Activated CD4-positive, alpha-beta T cell treated with anti-CD3 and anti-CD28 coated beads, Interleukin-2, amount 10 ng/mL, durations not matched to agents 24 days and 14 days (primary cell): ENCODE results near the gene NAT8L. TPM values are rescaled to one million over a fixed set of nuclear protein-coding genes. Genes with fewer than 3 reads are reported as not detected.
A peak's percentile ranks its signal among the peaks of the same experiment; 100 is the strongest.

ENCODE experiments used
- DNase-seq: peaks from one replicate; pipeline ENCODE4 v3.0.0; 2022
- H3K27ac Mint-ChIP-seq: one replicate; pipeline ENCODE4 v1.8.0; 2022; ENCODE audit warnings: mild to moderate bottlenecking, mixed read lengths
- H3K27me3 Mint-ChIP-seq: one replicate; pipeline ENCODE4 v1.8.0; 2022; ENCODE audit warnings: mixed read lengths
- H3K36me3 Mint-ChIP-seq: one replicate; pipeline ENCODE4 v1.8.0; 2022; ENCODE audit warnings: low read depth, mild to moderate bottlenecking, mixed read lengths
- H3K4me1 Mint-ChIP-seq: one replicate; pipeline ENCODE4 v1.8.0; 2021; ENCODE audit warnings: mixed read lengths
- H3K4me3 Mint-ChIP-seq: one replicate; pipeline ENCODE4 v1.8.0; 2022; ENCODE audit warnings: mild to moderate bottlenecking, moderate library complexity, mixed read lengths
- H3K9me3 Mint-ChIP-seq: one replicate; pipeline ENCODE4 v1.8.0; 2021; ENCODE audit warnings: mixed read lengths
- intact Hi-C: fragments of 100-400 bp; cut with micrococcal nuclease; formaldehyde crosslinking; loops from one replicate; pipeline ENCODE4 v1.15.1; 2023
- total RNA-seq: library from RNA; stranded (reverse); gene quantifications from 2 replicates; pipeline ENCODE4 v1.2.3, GENCODE V29; 2022

The NAT8L gene
- total RNA-seq, 1 donor from 2014 or later: 7.3 TPM

DNA sequence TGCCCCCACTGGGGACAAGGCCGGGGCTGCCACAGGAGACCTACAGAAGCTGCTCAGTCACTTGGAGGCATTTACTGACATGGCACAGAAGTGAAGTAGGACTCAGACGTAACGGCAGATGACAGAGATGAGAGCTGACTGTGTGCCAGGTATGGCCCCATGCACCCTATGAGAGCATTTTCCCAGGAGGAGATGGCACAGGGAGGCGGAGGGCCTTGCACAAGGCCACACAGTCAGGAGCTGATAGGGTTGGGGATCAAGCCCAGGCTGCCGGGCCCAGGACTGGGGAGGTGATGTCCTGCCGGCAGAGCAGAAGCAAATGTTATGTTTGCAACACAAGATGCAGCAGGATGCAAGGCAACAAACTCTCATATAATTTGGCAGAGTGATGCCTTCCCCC lies 34.1 kb downstream of the NAT8L start:
- Mint-ChIP-seq H3K27ac (no peak overlapping the region), H3K36me3 (peaks cover 2% of the 10 kb centered on the region), H3K4me1 (no peaks in the 10 kb centered on the region), H3K9me3 (peaks cover 14% of the 10 kb centered on the region), H3K4me3 (no peak overlapping the region), H3K27me3 (peaks cover 10% of the 10 kb centered on the region)
- DNase-seq: peak; percentile 46
- intact Hi-C loops: no loop called here

DNA sequence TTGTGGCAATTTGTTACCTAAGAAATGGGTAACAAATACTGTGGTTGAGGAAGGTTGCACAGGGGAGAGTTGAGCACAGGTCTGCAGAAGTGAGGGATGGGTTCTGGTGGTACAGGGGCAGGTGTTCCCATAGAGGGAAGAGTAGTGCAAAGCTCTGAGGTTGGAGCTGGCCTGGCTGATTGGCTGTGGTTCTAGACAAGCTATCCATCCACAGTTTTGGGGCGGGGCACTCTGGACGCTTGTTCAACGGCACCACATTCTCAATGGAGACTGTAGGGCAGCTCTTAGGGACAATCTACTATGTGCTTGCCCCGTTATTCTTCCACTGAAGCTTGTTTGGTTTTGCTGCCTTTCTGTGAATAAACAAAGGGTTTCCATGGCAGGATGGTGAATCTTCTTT lies 35.4 kb downstream of the NAT8L start:
- Mint-ChIP-seq H3K4me1 (no peaks in the 10 kb centered on the region), H3K27ac (no peak overlapping the region), H3K27me3 (peaks cover 10% of the 10 kb centered on the region), H3K9me3 (peaks cover 14% of the 10 kb centered on the region), H3K36me3 (peaks cover 2% of the 10 kb centered on the region), H3K4me3 (no peak overlapping the region)
- intact Hi-C loops: no loop called here
- peak; percentile 40 for DNase-seq

DNA sequence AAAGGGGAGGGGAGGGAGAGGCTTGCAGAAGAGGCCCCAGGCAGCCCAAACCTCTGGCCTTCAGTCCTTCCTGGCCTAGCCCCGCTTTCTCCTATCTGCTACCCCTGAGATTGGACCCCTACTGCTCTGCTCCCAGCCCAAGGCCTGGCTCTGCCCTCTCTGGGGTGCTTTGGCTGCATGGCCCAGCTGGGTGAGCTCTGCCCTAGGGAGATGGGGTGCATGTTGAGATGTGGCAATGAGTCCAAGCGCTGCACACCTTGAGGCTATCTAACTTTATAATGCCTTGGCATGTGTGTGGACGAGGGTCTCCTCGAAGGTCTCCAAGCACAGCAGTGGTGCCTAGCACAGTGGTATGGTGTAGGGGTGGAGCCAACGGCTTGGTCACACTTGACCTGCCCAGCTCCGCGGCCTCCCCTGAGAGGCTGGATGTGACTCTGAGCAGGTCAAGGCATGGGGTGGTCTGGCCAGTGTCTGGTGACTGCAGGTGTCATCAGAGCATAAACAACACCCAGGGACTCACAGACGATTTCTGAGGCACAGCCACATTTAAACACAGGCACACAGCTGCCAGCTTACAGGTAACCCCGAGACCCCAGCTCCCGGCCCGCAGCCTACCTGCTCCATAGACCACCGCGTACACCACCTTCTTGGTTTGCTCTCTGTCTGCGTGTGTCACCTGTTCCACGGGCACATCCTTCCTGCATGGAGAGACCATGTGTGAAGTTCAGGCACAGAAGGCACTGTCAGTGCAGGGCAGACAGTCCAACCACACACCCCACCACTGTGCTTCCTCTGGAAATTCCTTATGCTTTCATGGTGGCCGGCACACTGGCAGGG lies 36.3 kb downstream of the NAT8L start:
- intact Hi-C loops: no loop called here
- Mint-ChIP-seq H3K27ac (no peak overlapping the region), H3K9me3 (peaks cover 17% of the 10 kb centered on the region), H3K4me1 (no peaks in the 10 kb centered on the region), H3K4me3 (no peak overlapping the region), H3K27me3 (peaks cover 12% of the 10 kb centered on the region), H3K36me3 (peaks cover 2% of the 10 kb centered on the region)
- peak; percentile 48 for DNase-seq

DNA sequence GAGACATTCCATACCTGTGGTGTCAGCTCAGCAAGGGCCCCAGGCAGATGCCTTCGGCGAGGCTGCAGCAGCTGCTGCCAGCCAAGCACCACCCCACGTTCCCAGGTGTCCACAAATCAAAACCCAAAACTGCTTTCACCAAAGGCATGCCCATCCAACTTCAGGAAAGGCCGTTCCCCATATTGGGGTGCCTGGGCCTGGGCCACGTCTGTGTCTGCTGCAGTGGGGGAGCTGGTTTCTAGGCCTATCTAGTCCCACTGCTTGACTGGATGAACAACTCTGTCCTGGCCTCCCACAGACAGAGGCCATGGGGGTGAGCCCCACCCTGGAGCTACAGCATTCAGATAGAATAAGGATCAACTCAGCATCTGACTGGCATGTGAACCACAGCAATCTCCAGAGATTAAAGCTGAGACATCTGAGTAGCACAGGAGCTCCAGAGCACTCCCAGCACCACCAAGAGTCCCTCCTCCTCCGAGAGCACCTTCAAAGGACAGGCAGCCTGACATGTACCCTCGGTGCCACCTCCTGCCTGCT lies 37.0 kb downstream of the NAT8L start:
- Mint-ChIP-seq H3K4me1 (no peaks in the 10 kb centered on the region), H3K27ac (no peak overlapping the region), H3K9me3 (peaks cover 18% of the 10 kb centered on the region), H3K36me3 (peaks cover 2% of the 10 kb centered on the region), H3K27me3 (peaks cover 13% of the 10 kb centered on the region), H3K4me3 (no peak overlapping the region)
- DNase-seq: no peak
- intact Hi-C loops: no loop called here

DNA sequence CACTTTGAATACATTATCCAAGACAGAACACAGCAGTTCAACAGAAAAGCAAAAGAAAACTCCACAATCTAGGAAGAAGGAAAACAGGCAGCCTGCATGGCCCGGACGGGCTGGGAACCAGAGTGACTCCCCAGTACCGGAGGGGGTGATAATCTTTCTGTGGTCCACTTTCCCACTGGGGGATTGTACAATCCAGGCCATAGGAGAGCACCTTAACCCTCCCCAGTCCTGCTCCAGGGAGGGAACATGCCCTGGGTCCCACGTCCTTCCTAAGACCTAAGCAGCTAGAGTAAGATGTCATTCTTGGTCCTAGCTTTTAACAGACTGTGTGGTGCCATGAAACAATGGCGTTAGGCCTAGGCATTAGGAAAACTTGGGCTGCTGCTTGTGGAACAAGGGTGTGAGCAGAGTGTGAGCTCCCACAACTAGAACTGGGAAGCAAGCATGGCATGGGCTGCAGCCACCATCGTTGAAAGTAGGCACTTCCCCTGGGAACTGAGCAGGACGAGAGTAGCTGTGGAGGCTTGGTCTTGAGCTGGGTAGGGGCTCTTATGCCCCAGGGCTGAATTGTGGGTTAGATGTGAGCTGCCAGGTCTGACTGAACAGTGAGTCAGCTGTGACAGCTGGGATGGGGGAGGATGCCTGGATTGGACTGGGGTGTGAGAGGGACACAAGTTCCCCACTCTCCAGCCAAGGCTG lies 42.4 kb downstream of the NAT8L start:
- intact Hi-C loops: no loop called here
- peaks cover 3% of the 10 kb centered on the region for H3K4me1 Mint-ChIP-seq
- no peak overlapping the region for H3K27ac Mint-ChIP-seq
- H3K36me3 Mint-ChIP-seq: peaks cover 6% of the 10 kb centered on the region
- H3K27me3 Mint-ChIP-seq: peaks cover 12% of the 10 kb centered on the region
- H3K4me3 Mint-ChIP-seq: no peak overlapping the region
- peaks cover 19% of the 10 kb centered on the region for H3K9me3 Mint-ChIP-seq
- peak; percentile 31 for DNase-seq

DNA sequence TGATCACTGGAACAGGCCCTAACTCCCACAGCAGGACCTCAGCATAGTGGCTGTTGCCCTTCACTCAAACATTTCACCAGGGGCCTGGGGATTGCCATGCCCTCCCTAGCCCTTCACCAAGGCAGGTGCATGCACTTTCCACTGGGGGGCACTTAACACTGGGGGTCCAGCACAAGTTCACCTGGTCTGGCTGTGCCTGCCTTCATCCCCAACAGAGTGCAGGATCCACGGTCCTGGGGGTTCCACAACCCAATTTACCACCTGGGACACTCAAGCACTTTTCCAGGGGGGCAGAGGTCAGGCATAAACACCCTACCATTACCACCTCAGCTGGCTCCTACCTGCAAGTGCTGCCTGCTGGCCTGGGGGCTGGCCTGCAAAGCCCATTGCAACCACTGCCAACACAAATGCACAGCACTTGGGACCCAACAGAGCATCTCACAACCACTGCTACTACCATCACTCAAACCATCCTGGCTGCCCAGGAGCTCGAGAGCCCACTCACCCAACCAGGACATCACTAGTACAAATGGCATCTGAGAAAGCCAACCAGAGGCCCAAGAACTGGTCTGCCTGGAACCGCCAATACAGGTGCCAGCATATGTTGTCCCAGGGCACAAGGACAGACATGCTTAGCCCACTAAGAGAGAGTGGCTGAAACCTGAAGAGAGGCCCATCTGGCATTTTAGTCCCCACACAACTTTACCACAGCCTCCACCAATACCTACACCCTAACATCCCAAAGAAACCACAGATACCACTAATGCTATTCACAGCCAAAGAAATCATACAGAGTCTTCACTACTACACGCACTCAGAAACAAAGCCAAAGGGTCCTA lies 43.1 kb downstream of the NAT8L start:
- Mint-ChIP-seq H3K36me3 (peaks cover 6% of the 10 kb centered on the region), H3K27me3 (peaks cover 12% of the 10 kb centered on the region), H3K9me3 (peaks cover 13% of the 10 kb centered on the region), H3K4me3 (no peak overlapping the region), H3K4me1 (peaks cover 3% of the 10 kb centered on the region), H3K27ac (no peak overlapping the region)
- peak; percentile 35 for DNase-seq
- intact Hi-C loops: no loop called here

DNA sequence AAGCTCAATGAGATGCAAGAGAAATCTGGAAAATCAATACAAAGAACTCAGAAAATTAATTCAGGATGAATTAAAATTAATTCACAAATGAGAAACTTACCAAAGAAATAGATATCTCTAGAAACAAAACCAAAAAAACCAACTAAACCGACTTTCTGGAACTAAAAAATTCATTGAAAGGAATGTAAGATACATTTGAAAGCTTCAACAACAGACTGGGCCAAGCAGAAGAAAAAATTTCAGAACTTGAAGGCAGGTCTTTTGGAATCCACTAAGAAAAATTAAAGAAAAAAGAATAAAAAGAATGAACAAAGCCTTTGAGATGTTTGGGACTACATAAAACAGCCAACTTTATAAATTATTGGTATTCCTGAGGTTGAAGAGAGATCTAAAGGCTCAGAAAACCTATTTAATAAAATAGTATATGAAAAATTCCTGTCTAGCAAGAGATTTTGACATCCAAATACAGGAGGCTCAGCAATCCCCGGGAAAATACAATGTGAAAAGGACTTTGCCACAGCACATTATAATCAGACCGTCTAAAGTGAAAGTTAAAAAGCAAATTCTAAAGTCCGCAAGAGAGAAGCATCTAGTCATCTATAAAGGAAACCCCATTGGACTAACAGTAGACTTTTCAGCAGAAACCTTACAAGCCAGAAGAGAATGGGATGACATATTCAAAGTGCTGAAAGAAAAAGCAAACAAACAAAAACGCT lies 44.2 kb downstream of the NAT8L start:
- Mint-ChIP-seq H3K27me3 (peaks cover 16% of the 10 kb centered on the region), H3K4me1 (peaks cover 3% of the 10 kb centered on the region), H3K27ac (no peak overlapping the region), H3K36me3 (peaks cover 6% of the 10 kb centered on the region), H3K4me3 (no peak overlapping the region), H3K9me3 (peaks cover 13% of the 10 kb centered on the region)
- no peak for DNase-seq
- intact Hi-C loops: no loop called here

DNA sequence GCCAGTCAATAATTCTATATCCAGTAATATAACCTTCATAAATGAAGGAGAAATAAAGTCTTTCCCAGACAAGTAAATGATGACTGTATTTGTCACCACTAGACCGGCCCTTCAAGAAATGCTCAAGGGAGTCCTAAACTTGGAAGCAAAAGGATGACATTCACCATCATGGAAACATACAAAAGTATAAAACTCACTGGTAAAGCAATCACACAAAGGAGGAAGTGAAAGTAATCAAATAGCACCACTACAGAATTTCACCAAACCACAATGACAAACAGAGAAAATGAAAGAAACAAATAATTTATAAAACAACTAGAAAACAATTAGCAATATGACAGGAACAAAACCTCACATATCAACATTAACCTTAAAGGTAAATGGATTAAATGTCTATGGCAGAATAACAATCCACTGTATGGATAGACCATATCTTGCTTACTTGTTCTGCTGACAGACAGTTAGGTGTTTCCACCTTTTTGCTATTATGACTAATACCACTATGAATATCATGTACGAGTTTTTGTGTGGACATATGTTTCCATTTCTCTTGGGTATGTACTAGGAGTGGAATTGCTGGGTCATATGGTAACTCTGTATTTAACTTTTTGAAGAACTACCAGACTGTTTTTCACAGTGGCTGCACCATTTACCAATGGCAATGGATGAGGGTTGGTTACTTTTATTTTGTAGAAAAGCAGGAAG lies 44.9 kb downstream of the NAT8L start:
- Mint-ChIP-seq H3K9me3 (peaks cover 13% of the 10 kb centered on the region), H3K4me1 (peaks cover 6% of the 10 kb centered on the region), H3K36me3 (peaks cover 6% of the 10 kb centered on the region), H3K27ac (no peak overlapping the region), H3K27me3 (peaks cover 16% of the 10 kb centered on the region), H3K4me3 (no peak overlapping the region)
- intact Hi-C loops: no loop called here
- DNase-seq: peak; percentile 54

DNA sequence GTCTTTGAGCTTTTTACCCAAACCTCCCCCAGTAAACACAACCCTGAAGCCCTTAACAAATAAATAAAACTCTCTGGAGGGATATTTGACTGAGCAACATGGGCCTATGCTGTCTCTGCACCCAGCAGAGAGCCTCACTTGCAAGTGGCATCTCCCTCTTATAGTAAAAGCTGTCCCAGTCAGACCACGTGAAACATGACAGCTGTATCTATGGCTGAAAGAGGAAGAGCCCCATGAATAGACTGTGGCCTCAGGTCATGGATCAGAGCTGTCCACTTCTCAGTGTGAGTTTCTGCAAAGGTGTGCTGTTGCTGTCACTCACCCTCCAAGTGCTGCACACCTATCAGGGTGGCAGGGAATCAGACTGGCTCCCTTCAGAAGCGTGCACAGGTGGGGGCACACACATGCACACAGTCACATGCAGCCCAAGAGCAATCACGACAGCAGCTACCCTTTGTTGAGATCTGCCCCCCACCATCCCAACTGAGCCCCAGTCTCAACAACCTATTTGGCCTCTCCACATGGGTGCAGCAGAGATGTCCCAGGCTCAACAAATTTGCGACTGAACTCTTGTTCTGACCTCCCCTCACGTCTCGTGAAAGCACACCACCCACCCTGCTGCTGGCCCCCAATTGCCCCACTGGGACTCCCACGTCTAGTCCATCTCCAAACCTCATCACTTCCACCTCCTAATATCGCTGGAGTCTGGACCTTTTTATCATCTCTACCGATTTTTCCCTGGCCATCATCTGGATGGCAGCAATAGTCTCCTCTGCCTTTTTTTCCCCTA lies 45.6 kb downstream of the NAT8L start:
- peaks cover 6% of the 10 kb centered on the region for H3K4me1 Mint-ChIP-seq
- peaks cover 6% of the 10 kb centered on the region for H3K36me3 Mint-ChIP-seq
- peak; percentile 27 for DNase-seq
- H3K4me3 Mint-ChIP-seq: no peak overlapping the region
- peaks cover 13% of the 10 kb centered on the region for H3K9me3 Mint-ChIP-seq
- intact Hi-C loops: no loop called here
- H3K27ac Mint-ChIP-seq: no peak overlapping the region
- peaks cover 16% of the 10 kb centered on the region for H3K27me3 Mint-ChIP-seq

DNA sequence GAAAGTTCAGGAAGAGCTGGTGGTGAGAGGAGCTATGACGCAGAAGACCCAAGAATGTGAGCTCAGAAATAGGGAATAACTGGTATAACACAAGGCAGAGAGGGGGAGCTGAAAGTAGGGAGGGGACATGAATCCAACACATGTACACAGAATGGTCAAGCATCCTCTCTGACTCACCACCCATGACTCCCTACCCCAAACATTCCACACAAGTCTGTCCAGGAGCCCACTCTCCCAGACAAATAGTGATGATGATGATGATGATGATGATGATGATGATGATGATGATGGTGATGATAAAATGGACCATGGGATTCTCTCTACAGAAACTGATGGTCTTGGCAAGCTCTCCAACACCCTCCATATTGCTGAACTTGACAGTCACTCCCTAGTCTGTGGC lies 46.4 kb downstream of the NAT8L start:
- H3K27me3 Mint-ChIP-seq: peaks cover 15% of the 10 kb centered on the region
- intact Hi-C loops: no loop called here
- peaks cover 6% of the 10 kb centered on the region for H3K4me1 Mint-ChIP-seq

DNA sequence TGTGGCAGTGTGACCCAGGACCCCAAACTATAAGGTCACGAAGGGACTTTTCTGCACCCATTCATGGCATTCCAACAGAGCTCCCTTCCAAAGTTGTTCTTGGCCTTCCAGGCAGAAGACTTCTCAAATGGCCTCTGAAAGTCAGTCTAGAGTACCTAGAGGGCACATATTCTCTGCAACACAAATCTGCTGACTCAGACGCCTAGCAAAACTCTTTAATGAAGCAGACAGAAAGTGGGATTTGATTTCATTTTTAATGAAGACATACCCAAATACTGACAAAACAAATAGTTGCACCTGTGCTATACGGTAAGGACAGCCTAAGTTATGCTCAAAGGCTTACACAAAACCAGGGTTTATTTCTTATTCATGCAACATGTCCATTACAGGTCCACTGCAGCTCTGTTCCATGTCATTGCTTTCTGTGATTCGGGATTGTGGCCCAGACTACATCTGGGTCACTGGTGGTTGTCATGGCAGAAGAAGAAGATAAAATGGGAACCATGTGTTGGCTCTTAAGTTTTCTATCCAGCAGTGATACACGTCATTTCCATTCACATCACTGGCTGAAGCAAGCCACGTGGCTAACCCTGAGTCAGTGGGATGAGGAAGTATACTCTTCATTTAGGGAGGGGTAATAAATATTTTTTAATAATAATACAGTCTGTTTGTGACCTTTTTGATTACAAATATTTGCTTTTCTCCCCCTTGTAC lies 57.7 kb downstream of the NAT8L start:
- no peaks in the 10 kb centered on the region for H3K9me3 Mint-ChIP-seq
- peaks cover 2% of the 10 kb centered on the region for H3K4me1 Mint-ChIP-seq
- peaks cover 3% of the 10 kb centered on the region for H3K36me3 Mint-ChIP-seq
- intact Hi-C loops: no loop called here
- no peak overlapping the region for H3K27ac Mint-ChIP-seq
- peaks cover 12% of the 10 kb centered on the region for H3K27me3 Mint-ChIP-seq
- no peak for DNase-seq
- no peak overlapping the region for H3K4me3 Mint-ChIP-seq

More for the DNA sequence above, 46.4 kb downstream of the NAT8L start:
- Mint-ChIP-seq H3K9me3 (peaks cover 9% of the 10 kb centered on the region), H3K27ac (no peak overlapping the region), H3K36me3 (peaks cover 6% of the 10 kb centered on the region), H3K4me3 (no peak overlapping the region)
- peak; percentile 27 for DNase-seq
